Esophagus squamous epithelium (tissue), 5 donors: ENCODE results near the gene NHERF1. TPM values are rescaled to one million over a fixed set of nuclear protein-coding genes. Genes with fewer than 3 reads are reported as not detected.

Experiments
- DNase-seq: peaks from one replicate; lab custom pipeline; 2025; lab: John Stamatoyannopoulos, UW
- H3K27ac ChIP-seq, 4 donors: fragments of 200-600 bp; sonication (generic); one replicate each; pipeline ENCODE4 v1.5.1; 2016 to 2019; ENCODE audit warnings: mild to moderate bottlenecking in 1 of 4
- H3K27me3 ChIP-seq, 4 donors: fragments of 200-600 bp; sonication (generic); 1 replicate in 3 of 4; 2 replicates in 1 of 4; pipeline versions ENCODE4 v1.5.1 to v1.6.0; 2017 to 2021; ENCODE audit warnings: antibody characterized with exemption in 1 of 4
- H3K36me3 ChIP-seq, 3 donors: fragments of 200-600 bp; sonication (generic); one replicate each; pipeline ENCODE4 v1.5.1; 2016 to 2019
- H3K4me1 ChIP-seq, 3 donors: fragments of 200-600 bp; sonication (generic); one replicate each; pipeline ENCODE4 v1.5.1; 2017 to 2019
- H3K4me3 ChIP-seq, 4 donors: fragments of 200-600 bp; sonication (generic); 1 replicate in 3 of 4; 2 replicates in 1 of 4; pipeline ENCODE4 v1.5.1; 2016 to 2019; ENCODE audit warnings: mild to moderate bottlenecking in 2 of 4, moderate library complexity in 1 of 4
- H3K9me3 ChIP-seq, 3 donors: fragments of 200-600 bp; sonication (generic); one replicate each; pipeline ENCODE4 v1.5.1; 2016 to 2019
- CTCF ChIP-seq, 6 experiments: fragments of 450-650 bp in 4 of 6; fragments of 200-600 bp in 2 of 6; sonication (generic) in 2 of 6; IDR thresholded peaks; one replicate each; pipeline ENCODE4 v1.5.1; 2016 to 2019; ENCODE audit warnings: antibody characterized with exemption in 6 of 6, mild to moderate bottlenecking in 4 of 6, moderate library complexity in 4 of 6
- POLR2A ChIP-seq, 4 donors: fragments of 450-650 bp; IDR thresholded peaks; one replicate each; pipeline ENCODE4 v1.6.1; 2017; ENCODE audit warnings: antibody characterized with exemption in 4 of 4, mild to moderate bottlenecking in 4 of 4, moderate library complexity in 3 of 4
- WGBS, 2 donors: methylation state at CpG; one replicate each; pipeline ENCODE4 v1.1.5; 2018; 5-methylcytosine and 5-hydroxymethylcytosine counted together
- intact Hi-C: fragments of 100-400 bp; cut with DNase I; formaldehyde crosslinking; loops from one replicate; pipeline ENCODE4 v1.15.0; 2022
- total RNA-seq, 4 donors: library from RNA; depleted of rRNA; stranded (reverse); fragments of >200 nt; gene quantifications; one replicate each; pipeline ENCODE4 v1.1.0, GENCODE V29; 2016
- donor health status: DM: yes; HTN: yes; CAD: no.

Gene NHERF1
- total RNA-seq, 4 donors from 2014 or later, result 214 to 483 (median 313) TPM

- no peak for DNase-seq
Observed at GRCh38 chr17:74797824-74798223, 49.4 kb downstream of the NHERF1 start.

GRCh38 chr17:74798239-74798707, 49.8 kb downstream of the NHERF1 start:
- peaks cover 17 to 99% (median 20%) of the 10 kb centered on the region in 3 donors for H3K36me3 ChIP-seq
- WGBS, 2 donors, result 81 to 84% methylated on average over 6 of the region's 8 CpGs
- TF ChIP-seq CTCF (IDR thresholded peaks at IDR 0.05), result no peak
- TF ChIP-seq POLR2A (IDR thresholded peaks at IDR 0.05), result no peak
- no peaks in the 10 kb centered on the region for H3K27me3 ChIP-seq
- H3K4me3 ChIP-seq, result no peak overlapping the region
- intact Hi-C loops, result loop anchor here (10.0 kb wide), 1 partner anchor 157 kb away; no protein-coding TSS in a partner anchor
- no peaks in the 10 kb centered on the region for H3K9me3 ChIP-seq
- DNase-seq, result no peak
- no peak overlapping the region for H3K27ac ChIP-seq
- H3K4me1 ChIP-seq, result no peaks in the 10 kb centered on the region

More at GRCh38 chr17:74797824-74798223, 49.4 kb downstream of the NHERF1 start:
- Histone ChIP-seq H3K4me3 (no peak overlapping the region), H3K27me3 (no peaks in the 10 kb centered on the region), H3K4me1 (no peaks in the 10 kb centered on the region), H3K27ac (no peak overlapping the region), H3K36me3 (peaks cover 17 to 99% (median 20%) of the 10 kb centered on the region in 3 donors), H3K9me3 (no peaks in the 10 kb centered on the region)
- intact Hi-C loops, result loop anchor here (10.0 kb wide), 1 partner anchor 157 kb away; no protein-coding TSS in a partner anchor
- TF ChIP-seq POLR2A (IDR thresholded peaks at IDR 0.05) (no peak), CTCF (IDR thresholded peaks at IDR 0.05) (no peak)
- 95 to 96% methylated on average over 3 to 4 of the region's 4 CpGs for WGBS, 2 donors

GRCh38 chr17:74799097-74799496, 50.7 kb downstream of the NHERF1 start:
- intact Hi-C loops, result loop anchor here (10.0 kb wide), 1 partner anchor 156 kb away; no protein-coding TSS in a partner anchor

GRCh38 chr17:74800531-74800930, 52.1 kb downstream of the NHERF1 start:
- Histone ChIP-seq H3K36me3 (peaks cover 13 to 96% (median 17%) of the 10 kb centered on the region in 3 donors), H3K9me3 (no peaks in the 10 kb centered on the region), H3K27me3 (no peaks in the 10 kb centered on the region), H3K4me1 (no peaks in the 10 kb centered on the region), H3K4me3 (no peak overlapping the region), H3K27ac (no peak overlapping the region)
- no peak for DNase-seq
- no peak for TF ChIP-seq CTCF (IDR thresholded peaks at IDR 0.05)
- intact Hi-C loops, result no loop called here
- WGBS, 2 donors, result 78 to 84% methylated on average over 5 to 6 of the region's 7 CpGs

More at GRCh38 chr17:74799097-74799496, 50.7 kb downstream of the NHERF1 start:
- DNase-seq, result no peak
- Histone ChIP-seq H3K4me3 (no peak overlapping the region), H3K27me3 (no peaks in the 10 kb centered on the region), H3K4me1 (no peaks in the 10 kb centered on the region), H3K36me3 (peaks cover 17 to 96% (median 20%) of the 10 kb centered on the region in 3 donors), H3K9me3 (no peaks in the 10 kb centered on the region), H3K27ac (no peak overlapping the region)
- TF ChIP-seq POLR2A (IDR thresholded peaks at IDR 0.05) (no peak), CTCF (IDR thresholded peaks at IDR 0.05) (no peak)
- 93 to 100% methylated on average over 1 to 8 of the region's 14 CpGs for WGBS, 2 donors

GRCh38 chr17:74801896-74802295, 53.5 kb downstream of the NHERF1 start:
- no peak overlapping the region for H3K27ac ChIP-seq
- 50 to 61% methylated on average over 6 to 7 of the region's 8 CpGs for WGBS, 2 donors
- H3K27me3 ChIP-seq, result no peaks in the 10 kb centered on the region
- no peaks in the 10 kb centered on the region for H3K9me3 ChIP-seq
- TF ChIP-seq POLR2A (IDR thresholded peaks at IDR 0.05), result no peak
- TF ChIP-seq CTCF (IDR thresholded peaks at IDR 0.05), result no peak
- intact Hi-C loops, result no loop called here
- H3K36me3 ChIP-seq, result peaks cover 8 to 94% (median 10%) of the 10 kb centered on the region in 3 donors
- H3K4me3 ChIP-seq, result no peak overlapping the region
- no peaks in the 10 kb centered on the region for H3K4me1 ChIP-seq
- no peak for DNase-seq
